Karpas-422 (cell line): Measurements from ENCODE around the gene ZNF784. TPM values are rescaled to one million over a fixed set of nuclear protein-coding genes. Genes with fewer than 3 reads are reported as not detected.

Source experiments
- DNase-seq: peaks from one replicate; pipeline ENCODE4 v3.0.0-alpha.2; 2015
- H2AFZ ChIP-seq: fragments of 200-600 bp; sonication (generic); 2 replicates; pipeline ENCODE4 v1.6.1; 2014; ENCODE audit warnings: antibody characterized with exemption, low read length, mixed read lengths
- H3K27ac ChIP-seq: fragments of 200-600 bp; sonication (generic); 2 replicates; pipeline ENCODE4 v1.5.1; 2014; ENCODE audit warnings: mild to moderate bottlenecking, low read length, moderate library complexity
- H3K27me3 ChIP-seq: fragments of 200-600 bp; sonication (generic); 2 replicates; pipeline ENCODE4 v1.6.1; 2014; ENCODE audit warnings: low read length, mixed read lengths
- H3K36me3 ChIP-seq: fragments of 200-600 bp; sonication (generic); 2 replicates; pipeline ENCODE4 v1.6.1; 2014; ENCODE audit warnings: low read length, mixed read lengths; ENCODE audit not compliant: insufficient read depth
- H3K4me1 ChIP-seq: fragments of 200-600 bp; sonication (generic); 2 replicates; pipeline ENCODE4 v1.6.1; 2014; ENCODE audit warnings: mild to moderate bottlenecking, low read length, mixed read lengths
- H3K4me2 ChIP-seq: fragments of 200-600 bp; sonication (generic); 2 replicates; pipeline ENCODE4 v1.6.1; 2014; ENCODE audit warnings: low read length, low read depth, mild to moderate bottlenecking; ENCODE audit not compliant: poor library complexity, severe bottlenecking
- H3K4me3 ChIP-seq: fragments of 200-600 bp; sonication (generic); 2 replicates; pipeline ENCODE4 v1.5.1; 2014; ENCODE audit warnings: mild to moderate bottlenecking, antibody characterized with exemption, low read length, mixed read lengths
- H3K79me2 ChIP-seq: fragments of 200-600 bp; sonication (generic); 2 replicates; pipeline ENCODE4 v1.6.1; 2014; ENCODE audit warnings: mild to moderate bottlenecking, low read length, mixed read lengths
- H3K9ac ChIP-seq: fragments of 200-600 bp; sonication (generic); 2 replicates; pipeline ENCODE4 v1.6.0; 2014; ENCODE audit warnings: low read length
- H3K9me2 ChIP-seq: fragments of 200-600 bp; sonication (generic), shearing (Covaris generic); replicated peaks from 2 replicates; pipeline ENCODE4 v1.6.0; 2014; ENCODE audit warnings: mild to moderate bottlenecking, low read length, moderate library complexity; ENCODE audit not compliant: insufficient read depth
- H3K9me3 ChIP-seq: fragments of 300-700, 200-600 bp; sonication (generic); 2 replicates; pipeline ENCODE4 v1.6.1; 2014; ENCODE audit warnings: low read length, mixed read lengths
- H4K20me1 ChIP-seq: fragments of 200-600 bp; sonication (generic); 2 replicates; pipeline ENCODE4 v1.6.1; 2014; ENCODE audit warnings: mild to moderate bottlenecking, antibody characterized with exemption, low read length, low read depth; ENCODE audit not compliant: insufficient read depth
- total RNA-seq: library from RNA; depleted of rRNA; stranded (reverse); fragments of >200 nt; shearing (Covaris generic); gene quantifications from 2 replicates; pipeline ENCODE4 v1.2.3, GENCODE V29; 2014; ENCODE audit warnings: low replicate concordance; rRNA removed

ZNF784 gene, protein sequence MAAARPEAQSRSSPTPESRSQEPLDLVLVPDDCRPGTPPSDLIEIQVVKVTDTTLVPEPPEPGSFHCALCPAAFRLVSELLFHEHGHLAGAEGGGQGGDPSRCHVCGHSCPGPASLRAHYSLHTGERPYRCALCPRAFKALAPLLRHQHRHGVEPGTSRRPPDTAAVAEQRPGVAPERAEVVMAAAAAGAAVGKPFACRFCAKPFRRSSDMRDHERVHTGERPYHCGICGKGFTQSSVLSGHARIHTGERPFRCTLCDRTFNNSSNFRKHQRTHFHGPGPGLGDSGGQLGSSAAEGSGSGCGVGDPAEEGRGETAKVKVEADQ
- 2.8 and 3.5 TPM in 2 replicates for total RNA-seq

DNA sequence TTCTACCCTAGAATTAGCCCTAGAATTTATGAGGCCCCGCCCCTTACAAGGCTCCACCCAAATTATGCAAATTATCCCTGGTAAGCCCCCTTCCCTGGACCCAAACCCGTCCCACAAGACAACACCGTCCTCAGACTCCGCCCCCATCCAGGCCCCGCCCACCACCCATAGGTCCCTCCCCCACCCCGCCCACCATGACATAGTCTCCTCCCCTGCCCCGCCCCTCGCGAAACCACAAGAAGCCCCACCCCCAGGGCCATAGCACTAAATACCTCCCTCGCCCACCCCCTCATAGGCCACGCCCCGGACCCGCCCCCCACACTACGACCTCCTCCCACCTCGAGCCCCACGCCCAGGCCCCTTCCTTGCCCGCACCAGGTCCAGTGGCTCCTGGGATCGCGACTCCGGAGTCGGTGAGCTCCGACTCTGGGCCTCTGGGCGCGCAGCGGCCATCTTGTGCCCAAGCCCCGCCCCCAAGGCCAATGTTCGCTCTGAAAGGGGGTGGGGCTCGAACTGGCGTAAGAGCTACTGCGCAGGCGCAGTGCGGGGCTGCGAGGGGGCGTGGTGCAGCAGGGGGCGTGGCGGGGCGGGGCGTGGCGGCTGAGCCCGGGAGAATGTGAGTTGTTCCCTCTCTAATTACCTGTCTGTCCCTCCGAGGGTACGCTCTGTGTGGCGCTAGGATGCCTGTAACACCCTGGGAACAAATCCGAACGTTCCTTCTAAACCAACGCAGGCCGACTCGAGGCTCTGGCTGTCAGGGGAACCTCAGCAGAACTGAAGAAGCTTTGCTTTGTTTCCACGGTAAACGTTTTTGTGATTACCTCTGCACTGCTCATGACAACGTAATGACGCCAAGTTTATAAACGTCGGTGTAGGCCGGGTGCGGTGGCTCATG, at the start of gene ZNF784:
ZNF784 (minus strand) TSS at position 458 of the 895 bp plus-strand sequence; CDS start at position 453, 5 bp downstream.
- Histone ChIP-seq H3K4me3 (peak within 1 kb of the TSS; percentile 71), H3K9ac (peak within 1 kb of the TSS; percentile 80)

DNA sequence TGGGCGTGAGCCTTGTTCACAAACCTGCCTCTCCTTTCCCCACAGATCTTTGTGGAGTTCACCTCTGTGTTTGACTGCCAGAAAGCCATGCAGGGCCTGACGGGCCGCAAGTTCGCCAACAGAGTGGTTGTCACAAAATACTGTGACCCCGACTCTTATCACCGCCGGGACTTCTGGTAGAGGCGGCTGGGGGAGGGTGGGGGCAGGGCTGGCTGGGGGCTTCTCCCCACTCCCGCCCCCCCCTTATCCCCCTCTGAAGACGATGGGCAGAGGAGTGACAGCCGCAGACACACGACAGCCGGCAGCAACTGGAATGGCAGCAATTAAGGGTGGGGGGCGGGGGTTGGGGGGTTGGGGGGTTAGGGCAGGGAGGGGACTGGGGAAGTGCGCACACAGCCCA, 49.5 kb upstream of the ZNF784 start:
- Histone ChIP-seq H3K9ac (peak overlapping the region; percentile 93), H3K27me3 (no peaks in the 10 kb centered on the region), H4K20me1 (peaks cover 53% of the 10 kb centered on the region), H3K27ac (no peak overlapping the region), H3K9me3 (no peaks in the 10 kb centered on the region), H2AFZ (no peak overlapping the region), H3K9me2 (no peaks in the 10 kb centered on the region), H3K79me2 (peaks cover 81% of the 10 kb centered on the region), H3K4me2 (peak overlapping the region; percentile 78), H3K36me3 (peaks cover 16% of the 10 kb centered on the region), H3K4me3 (peak overlapping the region; percentile 82; the same call in 1 of the 2 replicates), H3K4me1 (peaks cover 73% of the 10 kb centered on the region)
- DNase-seq: no peak

More for the DNA sequence above, at the start of gene ZNF784:
- H3K4me1 ChIP-seq: peaks cover 19% of the 10 kb centered on the region
- peak within 1 kb of the TSS; percentile 93 for H2AFZ ChIP-seq
- no peaks in the 10 kb centered on the region for H4K20me1 ChIP-seq
- H3K9me3 ChIP-seq: no peaks in the 10 kb centered on the region
- no peaks in the 10 kb centered on the region for H3K27me3 ChIP-seq
- peak within 1 kb of the TSS; percentile 73 for H3K27ac ChIP-seq
- peak; percentile 99 for DNase-seq
- H3K9me2 ChIP-seq: no peaks in the 10 kb centered on the region
- H3K4me2 ChIP-seq: peak within 1 kb of the TSS; percentile 75
- H3K36me3 ChIP-seq: peaks cover 3% of the 10 kb centered on the region; the same call in 1 of the 2 replicates
- no peaks in the 10 kb centered on the region for H3K79me2 ChIP-seq

DNA sequence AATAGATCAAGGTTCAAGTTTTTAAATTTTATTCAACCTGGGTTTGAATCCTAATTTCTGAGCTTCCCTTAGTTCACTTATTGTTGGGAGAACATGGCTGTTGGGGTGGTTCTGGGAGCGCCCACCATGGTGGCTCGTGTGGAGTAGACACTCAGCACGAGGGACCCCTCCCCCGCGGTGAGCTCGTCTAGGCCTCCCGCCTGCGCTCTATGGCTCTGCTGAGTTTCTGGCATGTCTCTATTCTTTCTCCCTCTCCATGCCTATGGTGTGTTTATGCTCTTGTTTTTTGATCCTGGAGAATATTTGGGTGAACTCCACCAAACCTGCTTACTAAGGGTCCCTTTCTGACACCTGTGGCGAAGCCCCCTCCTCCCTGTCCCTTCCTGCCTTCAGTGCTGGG, 49.1 kb upstream of the ZNF784 start:
- Histone ChIP-seq H3K36me3 (peaks cover 15% of the 10 kb centered on the region), H4K20me1 (peaks cover 55% of the 10 kb centered on the region), H3K9ac (peak overlapping the region; percentile 28), H3K9me3 (no peaks in the 10 kb centered on the region), H2AFZ (no peak overlapping the region), H3K4me3 (peak overlapping the region; percentile 33; the same call in 1 of the 2 replicates), H3K27ac (no peak overlapping the region), H3K4me1 (peaks cover 69% of the 10 kb centered on the region), H3K9me2 (no peaks in the 10 kb centered on the region), H3K27me3 (no peaks in the 10 kb centered on the region), H3K79me2 (peaks cover 77% of the 10 kb centered on the region), H3K4me2 (peak overlapping the region; percentile 34)
- DNase-seq: no peak

DNA sequence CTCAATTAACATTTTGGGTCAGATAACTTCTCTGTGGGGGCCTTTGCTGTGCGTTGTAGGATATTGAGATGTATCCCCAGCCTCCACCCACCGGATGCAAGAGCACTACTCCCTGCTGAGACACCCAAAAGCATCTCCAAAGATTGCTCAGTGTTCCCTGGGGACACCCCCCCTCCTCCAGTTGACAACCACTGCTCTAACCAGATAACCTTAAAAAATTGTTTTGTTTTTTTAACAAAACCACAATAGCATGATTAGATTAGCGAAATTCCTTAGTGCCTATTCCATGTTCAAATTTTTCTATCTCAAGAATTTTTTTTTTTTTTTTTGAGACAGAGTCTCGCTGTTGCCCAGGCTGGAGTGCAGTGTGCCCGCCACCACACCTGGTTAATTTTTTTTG, 48.1 kb upstream of the ZNF784 start:
- Histone ChIP-seq H2AFZ (no peak overlapping the region), H3K27ac (peak overlapping the region; percentile 35), H3K4me1 (peaks cover 59% of the 10 kb centered on the region), H3K4me3 (no peak overlapping the region), H3K9ac (0 out of 2 replicates have a peak overlapping the region, but pooled peaks have one; percentile 4), H3K9me2 (no peaks in the 10 kb centered on the region), H4K20me1 (peaks cover 63% of the 10 kb centered on the region), H3K79me2 (peaks cover 74% of the 10 kb centered on the region), H3K9me3 (no peaks in the 10 kb centered on the region), H3K36me3 (peaks cover 17% of the 10 kb centered on the region), H3K4me2 (peak overlapping the region; percentile 16), H3K27me3 (no peaks in the 10 kb centered on the region)
- no peak for DNase-seq

DNA sequence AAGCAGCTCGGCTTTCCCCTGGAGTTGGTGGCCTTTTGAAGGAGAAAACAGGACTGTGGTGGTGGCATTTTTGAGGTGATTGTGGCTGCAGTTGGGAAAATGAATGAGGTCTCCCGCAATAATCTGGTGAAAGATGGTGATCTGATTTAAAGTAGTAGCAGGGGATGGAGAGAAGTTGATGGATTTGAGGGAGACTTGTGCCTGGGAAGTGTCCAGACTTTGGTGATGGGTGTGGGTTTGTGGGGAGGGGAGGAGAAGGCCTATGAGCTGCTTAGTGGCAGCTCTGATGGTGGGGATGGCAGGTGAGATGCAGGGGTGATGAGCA, 46.6 kb upstream of the ZNF784 start:
- H4K20me1 ChIP-seq: peaks cover 77% of the 10 kb centered on the region

DNA sequence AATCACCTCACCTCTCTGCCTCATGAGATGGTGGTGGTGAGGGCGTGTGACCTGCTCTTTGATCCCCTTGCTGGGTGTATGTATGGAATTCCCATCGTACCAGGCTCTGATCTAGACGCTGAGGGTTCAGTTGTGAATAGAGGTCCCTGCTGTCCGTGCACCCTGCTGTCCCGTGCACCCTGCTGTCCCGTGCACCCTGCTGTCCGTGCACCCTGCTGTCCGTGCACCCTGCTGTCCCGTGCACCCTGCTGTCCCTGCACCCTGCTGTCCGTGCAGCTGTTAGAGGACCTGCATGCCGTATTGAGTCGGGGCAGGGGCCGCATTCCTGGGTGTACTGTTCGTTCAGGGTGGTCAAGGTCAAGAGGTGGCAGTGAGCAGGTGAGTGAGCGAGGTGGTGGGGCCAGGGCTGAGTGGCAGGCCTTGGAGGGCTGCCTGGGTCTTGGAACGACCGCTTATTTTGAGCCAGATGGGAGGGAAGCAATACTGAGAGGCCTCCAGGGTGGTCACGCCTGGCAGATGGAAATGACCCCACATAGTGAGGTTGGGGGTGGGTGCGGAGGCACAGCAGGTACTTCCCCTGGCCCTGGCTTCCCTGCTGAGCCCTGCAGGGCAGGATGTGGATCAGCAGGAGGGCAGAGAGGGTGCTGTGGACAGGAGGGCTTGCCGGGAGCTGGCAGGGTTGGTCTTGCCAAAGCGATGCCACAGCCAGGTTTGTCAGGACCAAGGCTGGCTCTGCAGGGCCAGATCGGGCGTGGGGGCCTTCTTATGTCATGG, 46.1 kb upstream of the ZNF784 start:
- H3K4me1 ChIP-seq: peaks cover 42% of the 10 kb centered on the region

More for the DNA sequence above, 46.6 kb upstream of the ZNF784 start:
- Histone ChIP-seq H2AFZ (no peak overlapping the region), H3K9me3 (no peaks in the 10 kb centered on the region), H3K9ac (no peak overlapping the region), H3K9me2 (no peaks in the 10 kb centered on the region), H3K36me3 (peaks cover 30% of the 10 kb centered on the region), H3K4me2 (no peak overlapping the region), H3K4me3 (no peak overlapping the region), H3K79me2 (peaks cover 74% of the 10 kb centered on the region), H3K27me3 (no peaks in the 10 kb centered on the region), H3K27ac (no peak overlapping the region), H3K4me1 (peaks cover 45% of the 10 kb centered on the region)
- DNase-seq: no peak

DNA sequence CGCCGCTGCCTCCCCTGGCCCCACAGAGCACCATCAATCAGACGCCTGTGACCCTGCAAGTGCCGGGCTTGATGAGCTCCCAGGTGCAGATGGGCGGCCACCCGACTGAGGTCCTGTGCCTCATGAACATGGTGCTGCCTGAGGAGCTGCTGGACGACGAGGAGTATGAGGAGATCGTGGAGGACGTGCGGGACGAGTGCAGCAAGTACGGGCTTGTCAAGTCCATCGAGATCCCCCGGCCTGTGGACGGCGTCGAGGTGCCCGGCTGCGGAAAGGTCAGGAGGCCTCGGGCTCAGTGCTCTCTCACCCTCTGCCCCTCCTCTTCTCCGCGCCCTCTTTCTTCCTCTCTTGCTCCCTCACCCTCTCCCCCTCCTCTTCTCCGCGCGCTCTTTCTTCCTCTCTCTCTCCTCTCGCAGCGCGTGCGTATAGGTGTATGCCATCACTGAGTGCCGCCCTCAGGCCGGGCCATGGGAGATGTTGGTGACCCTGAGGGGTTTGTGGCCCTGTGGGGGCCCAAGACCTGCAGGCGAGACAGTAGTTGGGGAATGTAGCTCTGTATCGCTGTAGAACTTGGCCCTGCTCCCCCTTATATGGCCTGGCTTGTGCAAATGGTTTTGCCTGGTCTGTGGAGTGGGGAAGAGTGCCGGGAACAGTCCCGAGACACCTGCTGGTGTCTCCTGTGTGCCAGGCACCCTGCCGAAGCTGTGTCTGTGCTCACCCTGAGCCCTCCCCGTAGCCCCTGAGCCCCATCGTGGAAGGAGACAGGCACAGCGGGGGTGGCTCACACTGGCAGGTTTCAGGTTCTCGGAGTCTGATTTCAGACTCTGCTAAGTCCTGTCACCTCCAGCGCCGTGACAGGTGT, 45.3 kb upstream of the ZNF784 start:
- H3K79me2 ChIP-seq: peaks cover 72% of the 10 kb centered on the region
- no peak overlapping the region for H3K4me3 ChIP-seq
- H4K20me1 ChIP-seq: peaks cover 76% of the 10 kb centered on the region
- peaks cover 42% of the 10 kb centered on the region for H3K4me1 ChIP-seq
- no peak overlapping the region for H3K27ac ChIP-seq
- no peaks in the 10 kb centered on the region for H3K27me3 ChIP-seq
- DNase-seq: no peak
- H3K36me3 ChIP-seq: peaks cover 37% of the 10 kb centered on the region
- H2AFZ ChIP-seq: no peak overlapping the region
- no peaks in the 10 kb centered on the region for H3K9me2 ChIP-seq
- H3K4me2 ChIP-seq: no peak overlapping the region
- no peaks in the 10 kb centered on the region for H3K9me3 ChIP-seq
- no peak overlapping the region for H3K9ac ChIP-seq

More for the DNA sequence above, 46.1 kb upstream of the ZNF784 start:
- Histone ChIP-seq H3K27ac (no peak overlapping the region), H3K9ac (no peak overlapping the region), H3K9me2 (no peaks in the 10 kb centered on the region), H3K4me2 (no peak overlapping the region), H3K79me2 (peaks cover 74% of the 10 kb centered on the region), H3K4me3 (no peak overlapping the region), H3K27me3 (no peaks in the 10 kb centered on the region), H3K9me3 (no peaks in the 10 kb centered on the region), H4K20me1 (peaks cover 76% of the 10 kb centered on the region), H2AFZ (no peak overlapping the region), H3K36me3 (peaks cover 33% of the 10 kb centered on the region)
- DNase-seq: peak; percentile 69
